ENCODE data around the gene SAMD4B. TPM values are rescaled to one million over a fixed set of nuclear protein-coding genes. Genes with fewer than 3 reads are reported as not detected.

Gene SAMD4B
- total and polyA plus RNA-seq, 7 donors, result 28.4 to 83.6 (median 52.7) TPM

DNA sequence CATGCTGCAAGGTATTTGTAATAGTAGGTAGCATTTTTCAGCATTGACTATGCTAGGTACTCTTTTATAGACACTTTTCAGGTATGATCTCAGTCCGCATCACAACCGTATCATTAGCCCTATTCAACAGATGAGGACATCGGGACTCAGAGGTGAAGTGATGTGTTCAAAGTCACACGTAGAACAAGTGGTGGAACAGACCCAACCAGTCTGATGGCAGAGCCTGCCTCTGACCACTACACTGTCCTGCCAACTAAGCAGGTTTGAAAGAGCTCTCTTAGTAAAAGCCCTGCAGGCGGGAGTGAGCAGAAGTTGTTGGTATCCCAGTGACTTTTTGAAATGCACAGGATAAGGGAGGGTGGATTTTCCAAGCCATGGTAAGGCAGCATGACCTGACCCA, 28.5 kb downstream of the SAMD4B start:
- no peaks in the 10 kb centered on the region for H3K27me3 ChIP-seq
- H3K9me3 ChIP-seq, result no peaks in the 10 kb centered on the region
- TF ChIP-seq EP300 (IDR thresholded peaks at IDR 0.05), result no peak
- TF ChIP-seq POLR2AphosphoS5 (IDR thresholded peaks at IDR 0.05), result no peak
- no peak for TF ChIP-seq POLR2A (IDR thresholded peaks at IDR 0.05)
- TF ChIP-seq, protein P1, sequence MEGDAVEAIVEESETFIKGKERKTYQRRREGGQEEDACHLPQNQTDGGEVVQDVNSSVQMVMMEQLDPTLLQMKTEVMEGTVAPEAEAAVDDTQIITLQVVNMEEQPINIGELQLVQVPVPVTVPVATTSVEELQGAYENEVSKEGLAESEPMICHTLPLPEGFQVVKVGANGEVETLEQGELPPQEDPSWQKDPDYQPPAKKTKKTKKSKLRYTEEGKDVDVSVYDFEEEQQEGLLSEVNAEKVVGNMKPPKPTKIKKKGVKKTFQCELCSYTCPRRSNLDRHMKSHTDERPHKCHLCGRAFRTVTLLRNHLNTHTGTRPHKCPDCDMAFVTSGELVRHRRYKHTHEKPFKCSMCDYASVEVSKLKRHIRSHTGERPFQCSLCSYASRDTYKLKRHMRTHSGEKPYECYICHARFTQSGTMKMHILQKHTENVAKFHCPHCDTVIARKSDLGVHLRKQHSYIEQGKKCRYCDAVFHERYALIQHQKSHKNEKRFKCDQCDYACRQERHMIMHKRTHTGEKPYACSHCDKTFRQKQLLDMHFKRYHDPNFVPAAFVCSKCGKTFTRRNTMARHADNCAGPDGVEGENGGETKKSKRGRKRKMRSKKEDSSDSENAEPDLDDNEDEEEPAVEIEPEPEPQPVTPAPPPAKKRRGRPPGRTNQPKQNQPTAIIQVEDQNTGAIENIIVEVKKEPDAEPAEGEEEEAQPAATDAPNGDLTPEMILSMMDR (IDR thresholded peaks at IDR 0.05), result no peak
- no peak overlapping the region for H3K4me3 ChIP-seq
- peaks cover 0 to 30% (median 24%) of the 10 kb centered on the region in 4 donors for H3K4me1 ChIP-seq
- intact Hi-C loops (cut with DNase I), result no loop called here
- peaks cover 16 to 62% (median 30%) of the 10 kb centered on the region in 4 donors for H3K36me3 ChIP-seq
- WGBS, 2 donors, result 94 to 99% methylated on average over 5 of the region's 5 CpGs
- peak overlapping the region in 3 of 4 donors; percentile 88 to 94 (median 91) for H3K27ac ChIP-seq
- no peak for DNase-seq

DNA sequence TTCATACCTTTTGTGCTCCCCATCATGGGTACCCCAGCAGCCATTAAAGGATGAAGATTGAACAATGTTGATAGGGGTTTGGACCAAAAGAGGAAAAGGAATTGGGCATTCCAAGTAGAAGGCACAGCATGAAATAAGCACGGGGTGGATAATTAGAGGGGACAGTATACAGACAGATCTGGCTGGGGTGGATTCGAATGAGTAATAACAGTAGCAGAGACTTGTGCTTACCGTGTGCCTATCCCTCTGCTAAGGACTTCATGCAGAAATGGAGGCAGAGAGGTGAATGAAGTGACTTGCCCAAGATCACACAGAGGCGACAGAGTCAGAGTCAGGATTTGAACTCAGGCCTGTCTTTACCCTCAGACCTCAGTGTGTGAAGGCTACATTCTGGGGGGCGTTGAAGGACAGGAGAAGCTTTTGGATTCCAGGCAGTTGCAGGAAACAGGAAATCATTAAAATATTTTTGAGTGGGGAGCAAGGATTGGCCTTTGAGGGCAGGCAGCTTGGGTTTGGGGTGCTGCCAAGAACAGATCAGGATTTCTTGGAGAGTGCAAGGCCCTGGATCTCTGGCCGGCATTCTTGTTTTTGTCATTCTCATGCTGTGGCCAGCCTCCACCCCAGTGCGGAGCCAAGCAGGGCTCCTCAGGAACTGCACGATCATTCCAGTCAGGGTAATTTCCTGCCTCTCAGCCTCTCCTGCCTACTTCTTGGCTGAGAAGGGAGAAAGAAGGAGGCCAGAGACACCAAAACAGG, 30.0 kb downstream of the SAMD4B start:
- Histone ChIP-seq H3K27me3 (no peaks in the 10 kb centered on the region), H3K4me1 (peaks cover 0 to 30% (median 24%) of the 10 kb centered on the region in 4 donors), H3K36me3 (peaks cover 31 to 64% (median 42%) of the 10 kb centered on the region in 4 donors), H3K4me3 (peak overlapping the region in 1 of 4 donors; percentile 7), H3K27ac (peak overlapping the region; percentile 88 to 94 (median 92)), H3K9me3 (no peaks in the 10 kb centered on the region)
- WGBS, 2 donors, result 67 to 74% methylated on average over 8 of the region's 8 CpGs
- intact Hi-C loops (cut with DNase I), result no loop called here
- TF ChIP-seq, protein P1 (IDR thresholded peaks at IDR 0.05), result no peak
- peak; percentile 12 to 71 (median 60) for TF ChIP-seq POLR2AphosphoS5 (IDR thresholded peaks at IDR 0.05)
- DNase-seq, result peak; percentile 96

DNA sequence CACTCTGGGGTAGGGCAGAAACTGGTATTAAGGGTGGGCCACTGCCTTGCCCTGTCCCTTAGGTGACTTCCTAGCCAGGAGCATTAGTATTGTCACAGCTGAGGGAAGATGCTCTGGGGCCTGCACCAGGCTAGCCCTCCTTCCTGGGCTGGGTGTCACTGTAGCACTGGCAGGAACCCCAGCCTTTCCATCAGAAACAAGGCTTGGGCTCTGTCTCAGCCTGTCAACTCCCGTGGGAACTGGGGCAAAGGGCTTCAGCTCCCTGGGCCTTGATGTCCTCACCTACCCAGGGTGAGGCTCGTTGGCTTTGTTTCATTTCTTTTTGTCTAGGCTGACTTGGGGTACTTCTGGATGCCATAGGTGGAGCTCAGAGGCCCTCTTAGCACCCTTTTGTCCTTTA, 30.7 kb downstream of the SAMD4B start:
- 56 to 84% methylated on average over 2 of the region's 2 CpGs for WGBS, 2 donors
- intact Hi-C loops (cut with DNase I), result no loop called here
- no peak for DNase-seq
- TF ChIP-seq POLR2AphosphoS5 (IDR thresholded peaks at IDR 0.05) (no peak), EP300 (IDR thresholded peaks at IDR 0.05) (no peak), POLR2A (IDR thresholded peaks at IDR 0.05) (no peak)
- TF ChIP-seq, protein P1 (IDR thresholded peaks at IDR 0.05), result no peak
- peak overlapping the region; percentile 88 to 94 (median 92) for H3K27ac ChIP-seq
- peak overlapping the region in 1 of 4 donors; percentile 7 for H3K4me3 ChIP-seq
- peaks cover 0 to 30% (median 24%) of the 10 kb centered on the region in 4 donors for H3K4me1 ChIP-seq
- no peaks in the 10 kb centered on the region for H3K27me3 ChIP-seq
- H3K9me3 ChIP-seq, result no peaks in the 10 kb centered on the region
- H3K36me3 ChIP-seq, result peaks cover 38 to 65% (median 49%) of the 10 kb centered on the region in 4 donors

GRCh38 chr19:39375929-39376328, 33.7 kb downstream of the SAMD4B start:
- H3K27ac ChIP-seq, result peak overlapping the region in 1 of 4 donors; percentile 31

More at GRCh38 chr19:39375929-39376328, 33.7 kb downstream of the SAMD4B start:
- intact Hi-C loops (cut with DNase I), result no loop called here
- no peaks in the 10 kb centered on the region for H3K9me3 ChIP-seq
- no peak overlapping the region for H3K4me3 ChIP-seq
- TF ChIP-seq POLR2AphosphoS5 (IDR thresholded peaks at IDR 0.05) (no peak), EP300 (IDR thresholded peaks at IDR 0.05) (no peak), POLR2A (IDR thresholded peaks at IDR 0.05) (no peak)
- TF ChIP-seq, protein P1 (IDR thresholded peaks at IDR 0.05), result no peak
- DNase-seq, result no peak
- H3K36me3 ChIP-seq, result peaks cover 52 to 66% (median 57%) of the 10 kb centered on the region in 4 donors
- H3K4me1 ChIP-seq, result peaks cover 0 to 30% (median 24%) of the 10 kb centered on the region in 4 donors
- H3K27me3 ChIP-seq, result no peaks in the 10 kb centered on the region
